ENCODE data around the gene SLC35F2.
A peak's percentile ranks its signal among the peaks of the same experiment; 100 is the strongest.
"Not testable (repeated sequence)": the region's sequence is repeated elsewhere in the genome, so short reads cannot be mapped to it uniquely, and the experiment has no call there.

Gene SLC35F2

GRCh38 chr11:107858217-107859070, at the start of gene SLC35F2:
TSS of gene SLC35F2 (minus strand) at chr11:107858787. CDS start at chr11:107858767, 20 bp downstream.
- peak; percentile 62 for DNase-seq

- no peak for DNase-seq
Measured at GRCh38 chr11:107908211-107908610, 49.6 kb upstream of the SLC35F2 start.

GRCh38 chr11:107898270-107898669, 39.7 kb upstream of the SLC35F2 start:
- DNase-seq, result peak; percentile 27

GRCh38 chr11:107882095-107882820, 23.7 kb upstream of the SLC35F2 start:
- DNase-seq, result no peak

GRCh38 chr11:107881471-107881870, 22.9 kb upstream of the SLC35F2 start:
- not testable (repeated sequence) for DNase-seq

GRCh38 chr11:107876141-107876540, 17.6 kb upstream of the SLC35F2 start:
- DNase-seq, result no peak

GRCh38 chr11:107864591-107864990, 6.0 kb upstream of the SLC35F2 start:
- DNase-seq, result no peak

- no peak for DNase-seq
Measured at GRCh38 chr11:107860688-107861087, 2.1 kb upstream of the SLC35F2 start.

- DNase-seq, result not testable (repeated sequence)
Measured at GRCh38 chr11:107860240-107860620, 1.6 kb upstream of the SLC35F2 start.

- DNase-seq, result no peak
Measured at GRCh38 chr11:107859459-107860239, 1.1 kb upstream of the SLC35F2 start.

- DNase-seq, result no peak
Measured at GRCh38 chr11:107857550-107858216, 904 bp downstream of the SLC35F2 start.

GRCh38 chr11:107856981-107857517, 1.5 kb downstream of the SLC35F2 start:
- no peak for DNase-seq

- no peak for DNase-seq
Measured at GRCh38 chr11:107856180-107856980, 2.2 kb downstream of the SLC35F2 start.

GRCh38 chr11:107853070-107853469, 5.5 kb downstream of the SLC35F2 start:
- no peak for DNase-seq

- no peak for DNase-seq
Measured at GRCh38 chr11:107851704-107852310, 6.8 kb downstream of the SLC35F2 start.

- DNase-seq, result no peak
Measured at GRCh38 chr11:107849790-107850189, 8.8 kb downstream of the SLC35F2 start.

- DNase-seq, result no peak
Measured at GRCh38 chr11:107848345-107848744, 10.2 kb downstream of the SLC35F2 start.

GRCh38 chr11:107847184-107847583, 11.4 kb downstream of the SLC35F2 start:
- DNase-seq, result no peak

- DNase-seq, result no peak
Measured at GRCh38 chr11:107844041-107844440, 14.5 kb downstream of the SLC35F2 start.

GRCh38 chr11:107842412-107843100, 16.0 kb downstream of the SLC35F2 start:
- no peak for DNase-seq

GRCh38 chr11:107840129-107840484, 18.5 kb downstream of the SLC35F2 start:
- DNase-seq, result no peak
